Measurements from ENCODE around the gene SERPINA10.

DNA sequence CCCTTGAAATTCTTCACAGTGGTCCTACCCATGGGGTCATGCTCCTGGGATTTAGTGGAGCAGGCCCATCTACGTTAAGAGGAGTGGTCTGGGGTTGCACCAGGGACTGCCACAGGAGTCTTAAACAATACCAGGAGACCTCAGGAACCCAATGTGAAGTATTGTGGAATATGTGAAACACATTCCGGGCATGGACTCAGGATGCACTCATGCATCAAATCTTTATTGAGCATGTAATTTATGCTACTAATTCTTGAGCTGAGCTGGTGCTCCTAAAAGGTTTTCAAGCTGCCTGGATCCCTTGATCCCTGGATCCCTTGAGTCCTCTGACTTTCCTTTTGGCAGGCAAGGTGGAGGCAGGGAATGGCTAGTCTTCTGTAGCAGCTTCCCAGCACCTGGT, 8.8 kb downstream of the SERPINA10 start:
- TF ChIP-seq, protein P1, sequence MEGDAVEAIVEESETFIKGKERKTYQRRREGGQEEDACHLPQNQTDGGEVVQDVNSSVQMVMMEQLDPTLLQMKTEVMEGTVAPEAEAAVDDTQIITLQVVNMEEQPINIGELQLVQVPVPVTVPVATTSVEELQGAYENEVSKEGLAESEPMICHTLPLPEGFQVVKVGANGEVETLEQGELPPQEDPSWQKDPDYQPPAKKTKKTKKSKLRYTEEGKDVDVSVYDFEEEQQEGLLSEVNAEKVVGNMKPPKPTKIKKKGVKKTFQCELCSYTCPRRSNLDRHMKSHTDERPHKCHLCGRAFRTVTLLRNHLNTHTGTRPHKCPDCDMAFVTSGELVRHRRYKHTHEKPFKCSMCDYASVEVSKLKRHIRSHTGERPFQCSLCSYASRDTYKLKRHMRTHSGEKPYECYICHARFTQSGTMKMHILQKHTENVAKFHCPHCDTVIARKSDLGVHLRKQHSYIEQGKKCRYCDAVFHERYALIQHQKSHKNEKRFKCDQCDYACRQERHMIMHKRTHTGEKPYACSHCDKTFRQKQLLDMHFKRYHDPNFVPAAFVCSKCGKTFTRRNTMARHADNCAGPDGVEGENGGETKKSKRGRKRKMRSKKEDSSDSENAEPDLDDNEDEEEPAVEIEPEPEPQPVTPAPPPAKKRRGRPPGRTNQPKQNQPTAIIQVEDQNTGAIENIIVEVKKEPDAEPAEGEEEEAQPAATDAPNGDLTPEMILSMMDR (IDR thresholded peaks at IDR 0.05), result no peak
- TF ChIP-seq POLR2A (IDR thresholded peaks at IDR 0.05) (no peak), EP300 (IDR thresholded peaks at IDR 0.05) (no peak), POLR2AphosphoS5 (IDR thresholded peaks at IDR 0.05) (no peak)
